NCI-H524 treated with DMSO at 0.1 percent for 48 hours (cell line): Measurements from ENCODE around the gene RPH3AL.
"Not testable (repeated sequence)": the region's sequence is repeated elsewhere in the genome, so short reads cannot be mapped to it uniquely, and the experiment has no call there.

ENCODE experiments used
- DNase-seq: peaks from one replicate; lab custom pipeline; 2025; lab: John Stamatoyannopoulos, UW

Gene RPH3AL

DNA sequence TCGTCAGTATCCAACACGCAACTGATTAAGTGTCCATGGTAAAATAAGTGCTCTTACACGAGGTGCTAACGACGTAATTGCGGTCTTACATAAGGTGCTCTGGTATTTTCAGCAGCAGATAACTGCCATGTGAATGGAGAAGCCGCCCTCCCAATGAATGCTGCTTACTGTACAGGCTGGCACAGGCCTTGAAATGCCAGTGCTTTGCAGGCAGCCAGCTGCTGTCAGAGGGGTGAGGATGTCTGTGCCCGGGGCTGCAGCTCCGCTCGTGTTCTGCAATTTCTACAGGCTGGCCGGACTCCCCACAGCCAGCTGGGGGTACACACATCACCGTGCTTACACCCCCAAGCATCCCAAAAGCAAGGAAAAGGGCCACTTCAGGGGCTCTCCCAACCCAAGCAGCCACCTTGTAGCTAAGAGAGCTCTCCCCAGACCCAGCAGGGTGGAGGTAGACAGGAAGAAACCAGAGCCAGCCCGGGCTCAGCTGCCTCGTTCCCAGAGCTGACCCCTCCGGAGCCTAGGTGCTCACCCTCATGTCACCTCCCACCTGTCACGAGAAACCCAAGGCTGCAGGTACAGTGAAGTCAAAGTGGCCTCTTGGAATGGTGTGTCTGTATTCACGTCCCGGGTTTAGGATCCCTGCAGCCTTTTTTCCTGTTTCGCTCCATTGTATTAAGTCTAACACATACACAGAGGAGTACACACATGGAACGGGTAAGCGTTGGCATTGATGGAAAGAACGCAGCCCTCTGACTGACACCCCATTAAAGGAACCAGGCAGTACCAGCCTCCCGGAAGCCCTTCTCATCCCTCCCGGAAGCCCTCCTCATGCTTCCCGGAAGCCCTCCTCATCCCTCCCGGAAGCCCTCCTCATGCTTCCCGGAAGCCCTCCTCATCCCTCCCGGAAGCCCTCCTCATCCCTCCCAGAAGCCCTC, 27.2 kb upstream of the RPH3AL start:
- DNase-seq = no peak

DNA sequence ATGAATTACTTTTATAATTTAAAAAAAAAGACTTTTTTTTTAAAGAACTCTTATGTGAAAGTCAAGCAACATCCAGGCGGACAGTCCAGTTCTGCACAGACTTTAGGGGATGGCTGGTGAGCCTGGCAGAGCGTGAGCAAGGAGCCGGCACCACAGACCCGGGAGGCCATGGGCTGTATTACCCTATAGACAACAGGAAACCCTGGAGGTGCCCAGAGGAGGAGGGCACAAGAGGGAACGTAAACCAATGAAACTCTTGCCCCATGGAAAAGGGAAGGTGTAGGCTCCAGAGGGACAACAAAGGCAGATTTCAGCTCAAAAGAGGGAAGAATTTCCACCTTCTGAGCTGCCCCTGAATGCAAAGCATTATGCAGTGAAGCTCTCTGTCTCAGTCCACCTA, 25.5 kb upstream of the RPH3AL start:
- no peak for DNase-seq

- no peak for DNase-seq
Observed at GRCh38 chr17:376936-377863, 24.6 kb upstream of the RPH3AL start.

DNA sequence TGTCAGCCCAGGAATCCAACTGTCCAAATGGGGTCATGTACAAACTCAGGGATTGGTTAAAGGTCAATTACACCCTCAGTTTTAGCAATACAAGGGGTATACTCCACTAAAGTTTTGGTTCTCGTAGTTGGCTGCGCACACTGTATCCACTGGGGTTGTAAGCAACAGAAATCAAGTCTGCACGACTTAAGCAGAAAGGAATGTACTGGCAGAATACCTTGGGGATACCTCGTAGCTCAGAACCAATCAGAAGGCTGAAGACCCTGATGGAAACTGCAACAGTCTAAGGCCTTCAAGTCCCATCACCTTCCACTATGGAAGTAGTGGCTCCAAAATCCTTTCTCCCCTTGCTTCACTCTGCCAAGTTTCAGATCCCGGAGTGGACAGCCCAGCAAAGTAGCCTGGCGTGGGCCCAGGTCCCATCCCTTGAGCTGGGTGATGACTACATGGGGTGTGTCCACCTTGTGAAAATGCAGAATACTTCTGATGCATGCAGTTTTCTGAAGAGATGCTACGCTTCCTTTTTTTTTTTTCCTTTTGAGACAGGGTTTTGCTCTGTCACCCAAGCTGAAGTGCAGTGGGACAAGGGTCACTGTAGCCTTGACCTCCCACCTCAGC, 21.1 kb upstream of the RPH3AL start:
- DNase-seq = no peak

- no peak for DNase-seq
Observed at GRCh38 chr17:372157-373152, 19.8 kb upstream of the RPH3AL start.

GRCh38 chr17:371583-371982, 19.0 kb upstream of the RPH3AL start:
- no peak for DNase-seq

GRCh38 chr17:367656-368055, 15.0 kb upstream of the RPH3AL start:
- DNase-seq = not testable (repeated sequence)

DNA sequence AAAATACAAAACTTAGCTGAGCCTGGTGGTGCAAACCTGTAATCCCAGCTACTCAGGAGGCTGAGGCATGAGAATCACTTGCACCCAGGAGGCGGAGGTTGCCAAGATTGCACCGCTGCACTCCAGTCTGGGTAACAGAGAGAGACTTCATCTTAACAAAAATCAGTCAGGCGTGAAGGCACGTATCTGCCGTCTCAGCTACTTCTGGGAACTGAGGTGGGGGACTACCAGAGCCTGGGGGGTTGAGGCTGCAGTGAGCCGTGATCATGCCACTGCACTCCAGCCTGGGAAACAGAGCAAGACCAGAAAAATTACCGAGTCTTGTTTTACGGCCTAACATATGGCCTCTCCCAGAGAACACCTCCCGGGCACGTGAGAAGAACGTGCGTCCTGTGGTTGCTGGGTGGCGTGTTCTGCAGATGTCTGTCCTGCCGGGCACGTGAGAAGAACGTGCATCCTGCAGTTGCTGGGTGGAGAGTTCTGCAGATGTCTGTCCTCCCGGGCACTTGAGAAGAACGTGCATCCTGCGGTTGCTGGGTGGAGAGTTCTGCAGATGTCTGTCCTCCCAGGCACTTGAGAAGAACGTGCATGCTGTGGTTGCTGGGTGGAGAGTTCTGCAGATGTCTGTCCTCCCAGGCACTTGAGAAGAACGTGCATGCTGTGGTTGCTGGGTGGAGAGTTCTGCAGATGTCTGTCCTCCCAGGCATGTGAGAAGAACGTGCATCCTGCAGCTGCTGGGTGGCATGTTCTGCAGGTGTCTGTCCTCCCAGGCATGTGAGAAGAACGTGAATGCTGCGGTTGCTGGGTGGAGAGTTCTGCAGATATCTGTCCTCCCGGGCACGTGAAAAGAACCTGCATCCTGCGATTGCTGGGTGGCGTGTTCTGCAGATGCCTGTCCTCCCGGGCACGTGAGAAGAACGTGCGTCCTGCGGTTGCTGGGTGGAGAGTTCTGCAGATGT, 14.3 kb upstream of the RPH3AL start:
- DNase-seq = not testable (repeated sequence)

GRCh38 chr17:364766-365165, 12.2 kb upstream of the RPH3AL start:
- DNase-seq = no peak

GRCh38 chr17:364308-364707, 11.7 kb upstream of the RPH3AL start:
- no peak for DNase-seq

DNA sequence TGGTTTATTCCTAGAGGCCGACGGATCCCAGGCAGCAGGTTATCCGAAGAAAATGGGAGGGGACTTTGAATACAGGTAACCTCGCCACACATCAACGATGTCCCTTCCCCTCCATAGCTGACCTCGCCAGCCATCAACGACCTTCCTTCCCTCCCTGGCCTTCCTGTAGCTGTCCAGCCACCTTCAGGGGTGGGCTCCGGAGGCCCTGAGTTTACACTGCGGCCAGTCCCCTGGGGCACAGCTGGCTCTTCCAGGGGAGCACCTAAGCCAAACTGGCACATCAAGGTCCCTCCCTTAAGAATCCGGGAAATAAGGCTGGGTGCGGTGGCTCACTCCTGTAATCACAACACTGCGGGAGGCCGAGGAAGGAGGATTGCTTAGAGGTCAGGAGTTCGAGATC, 10.1 kb upstream of the RPH3AL start:
- no peak for DNase-seq

DNA sequence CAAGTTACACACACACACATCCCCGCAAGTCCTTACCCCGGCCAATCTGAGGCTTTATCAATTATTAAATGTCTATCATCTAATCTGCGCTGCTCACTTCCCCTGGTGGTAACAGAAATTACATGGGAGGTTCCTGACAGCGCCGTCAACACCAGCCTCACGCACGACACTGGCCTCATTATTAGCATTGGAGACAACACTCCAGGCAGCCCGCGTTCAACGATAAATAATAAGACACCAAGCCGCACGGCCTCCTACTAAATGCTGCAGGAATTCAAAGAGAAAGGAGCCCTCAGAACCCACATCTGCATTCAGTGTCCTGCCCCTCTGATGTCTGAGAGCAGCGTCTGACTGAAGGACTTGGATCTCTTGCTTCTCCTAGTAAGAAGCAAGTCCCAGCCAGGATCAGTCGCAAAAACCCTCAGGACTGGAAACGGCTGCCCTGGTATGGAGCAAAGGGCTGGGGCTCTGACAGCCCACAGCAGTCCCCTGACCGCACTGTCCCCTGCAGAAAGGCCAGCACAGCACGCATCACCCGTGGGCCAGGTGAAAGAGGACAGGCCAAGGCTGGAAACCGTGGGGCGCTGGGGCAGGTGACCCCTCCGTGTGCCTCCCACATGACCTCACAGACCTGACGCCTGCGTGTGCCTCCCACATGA, 7.6 kb upstream of the RPH3AL start:
- no peak for DNase-seq

DNA sequence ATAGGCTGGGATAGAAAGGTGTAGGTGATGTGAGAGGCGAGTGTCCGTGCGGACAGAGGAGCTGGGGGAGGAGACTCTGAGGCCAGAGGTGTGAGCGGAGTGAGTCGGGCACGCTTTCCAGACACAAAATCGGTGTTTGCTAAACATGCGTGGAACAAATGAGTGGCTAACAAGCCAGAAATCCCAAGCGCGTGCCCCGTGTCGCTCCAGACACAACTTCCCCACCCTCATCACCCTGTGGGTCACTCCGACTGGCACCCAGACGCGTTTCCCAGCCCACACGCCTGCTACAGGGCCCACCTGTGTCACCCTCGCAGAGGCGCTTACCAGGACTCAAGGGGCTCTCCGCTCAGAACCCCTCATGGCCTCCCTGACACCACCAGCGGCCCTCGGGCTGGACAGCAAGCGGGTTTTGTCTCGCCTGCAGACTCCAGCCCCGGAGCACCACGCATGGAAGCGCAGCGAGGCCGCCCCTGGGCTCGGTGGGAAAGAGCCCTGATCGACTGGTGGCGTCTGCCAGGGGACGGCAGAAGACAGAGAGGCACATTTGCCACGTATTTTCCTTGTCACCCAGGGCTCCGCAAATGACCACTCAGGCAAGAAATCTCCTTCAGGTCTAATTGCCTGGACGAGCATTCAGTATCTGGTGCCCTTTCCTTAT, 6.0 kb upstream of the RPH3AL start:
- no peak for DNase-seq

GRCh38 chr17:357644-358043, 5.0 kb upstream of the RPH3AL start:
- no peak for DNase-seq

DNA sequence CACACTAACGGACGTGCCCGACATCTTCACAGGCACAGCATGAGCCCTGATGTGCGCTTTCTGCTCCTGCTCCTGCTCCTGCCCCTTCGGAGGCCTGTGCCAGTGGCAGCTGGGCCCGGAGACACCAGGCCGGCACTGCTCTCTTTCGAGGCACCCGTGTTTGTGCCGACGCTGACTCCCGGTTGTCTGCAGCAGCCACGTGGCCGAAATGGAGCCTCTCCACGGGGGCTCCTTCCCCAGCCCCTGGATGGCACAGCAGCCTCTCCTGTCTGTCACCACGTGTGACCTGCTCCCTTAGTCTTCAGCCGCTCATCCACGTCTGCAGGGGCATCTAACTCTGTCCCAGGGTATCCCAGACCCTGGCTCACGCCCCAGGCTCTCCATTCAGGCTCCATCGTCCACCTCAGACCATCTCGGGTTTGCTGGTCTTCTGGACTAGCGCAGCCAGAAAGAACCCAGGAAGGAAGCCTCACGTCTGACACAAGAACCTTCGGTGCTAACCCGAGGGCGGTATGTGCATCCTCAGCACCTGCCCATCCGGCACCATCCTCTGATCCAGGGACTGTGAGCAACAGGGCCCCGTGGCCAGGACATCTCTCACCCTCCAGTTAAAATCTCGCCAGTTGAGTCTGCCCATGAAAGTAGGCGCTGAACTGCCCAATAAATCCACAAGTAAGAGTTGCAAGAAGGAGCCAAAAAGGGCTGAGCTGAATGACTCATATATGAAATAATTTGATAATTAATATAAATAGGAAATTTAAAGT, 4.2 kb upstream of the RPH3AL start:
- DNase-seq = no peak

DNA sequence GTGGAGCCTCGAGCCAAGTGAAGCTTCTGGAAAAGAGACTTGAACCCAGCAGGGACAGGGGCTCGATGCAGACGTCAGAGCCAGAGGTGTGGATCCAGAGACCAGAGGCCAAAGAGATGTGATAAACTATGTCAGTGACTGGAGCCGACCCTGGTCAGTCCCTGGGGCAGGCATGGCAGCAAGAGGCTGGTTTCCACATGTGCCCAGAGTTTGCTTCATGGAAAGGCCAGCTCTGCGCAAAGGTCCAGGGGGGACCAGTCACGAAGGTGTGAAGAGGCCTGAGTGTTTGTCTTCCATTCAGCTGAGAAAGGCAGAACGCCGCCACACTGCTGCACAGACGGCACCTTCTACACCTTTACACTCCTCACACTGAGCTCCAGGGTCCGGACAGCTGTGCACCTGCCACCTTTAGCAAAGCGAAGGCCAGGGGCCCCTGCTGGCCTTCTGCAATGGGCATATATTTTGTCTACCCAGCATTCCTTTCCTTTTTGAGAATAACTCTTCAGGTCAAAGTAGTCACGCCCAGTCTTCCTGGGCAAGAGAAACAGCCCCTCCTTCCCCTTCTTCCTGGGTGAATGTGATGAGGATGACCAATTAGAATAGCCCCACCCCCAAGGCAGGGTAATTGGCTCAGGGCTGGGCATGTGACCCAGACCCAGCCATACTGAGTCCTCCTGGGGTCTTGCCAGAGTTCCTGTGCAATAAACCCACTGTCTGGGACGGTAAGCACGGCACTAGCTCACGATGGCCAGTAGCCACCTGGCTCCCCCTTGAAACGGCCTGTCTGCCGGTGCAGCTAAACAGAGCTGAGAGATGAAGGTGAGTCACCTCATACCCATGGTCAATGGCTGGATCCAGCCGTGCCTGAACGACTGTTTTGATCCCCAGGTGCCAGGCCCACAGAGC, 2.3 kb upstream of the RPH3AL start:
- DNase-seq = no peak

DNA sequence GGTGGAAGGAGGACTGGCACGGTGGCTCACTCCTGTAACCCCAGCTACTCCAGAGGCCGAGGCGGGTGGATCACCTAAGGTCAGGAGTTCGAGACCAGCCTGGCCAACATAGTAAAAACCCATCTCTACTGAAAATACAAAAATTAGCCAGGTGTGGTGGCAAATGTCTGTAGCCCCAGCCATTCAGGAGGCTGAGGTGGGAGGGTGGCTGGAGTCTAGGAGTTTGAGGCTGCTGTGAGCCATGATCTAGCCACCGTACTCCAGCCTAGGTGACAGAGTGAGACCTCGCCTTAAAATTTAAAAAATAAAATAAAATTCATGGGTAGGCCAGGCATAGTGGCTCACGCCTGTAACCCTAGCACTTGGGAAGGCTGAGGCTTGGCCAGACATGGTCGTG, 1.2 kb upstream of the RPH3AL start:
- DNase-seq = no peak
